GM18517 (cell line): ENCODE measurements around the gene TTC1.
"Not testable (repeated sequence)": the region's sequence is repeated elsewhere in the genome, so short reads cannot be mapped to it uniquely, and the experiment has no call there.

Experiments used
- ATAC-seq: cut with Tn5 transposase; IDR thresholded peaks from one replicate; pipeline ENCODE4 v1.9.1; 2021; ENCODE audit warnings: mild to moderate bottlenecking, moderate library complexity; ENCODE audit not compliant: unreplicated experiment

TTC1 gene

GRCh38 chr5:160036884-160037283 is 27.9 kb downstream of the TTC1 start:
- ATAC-seq, result no peak

DNA sequence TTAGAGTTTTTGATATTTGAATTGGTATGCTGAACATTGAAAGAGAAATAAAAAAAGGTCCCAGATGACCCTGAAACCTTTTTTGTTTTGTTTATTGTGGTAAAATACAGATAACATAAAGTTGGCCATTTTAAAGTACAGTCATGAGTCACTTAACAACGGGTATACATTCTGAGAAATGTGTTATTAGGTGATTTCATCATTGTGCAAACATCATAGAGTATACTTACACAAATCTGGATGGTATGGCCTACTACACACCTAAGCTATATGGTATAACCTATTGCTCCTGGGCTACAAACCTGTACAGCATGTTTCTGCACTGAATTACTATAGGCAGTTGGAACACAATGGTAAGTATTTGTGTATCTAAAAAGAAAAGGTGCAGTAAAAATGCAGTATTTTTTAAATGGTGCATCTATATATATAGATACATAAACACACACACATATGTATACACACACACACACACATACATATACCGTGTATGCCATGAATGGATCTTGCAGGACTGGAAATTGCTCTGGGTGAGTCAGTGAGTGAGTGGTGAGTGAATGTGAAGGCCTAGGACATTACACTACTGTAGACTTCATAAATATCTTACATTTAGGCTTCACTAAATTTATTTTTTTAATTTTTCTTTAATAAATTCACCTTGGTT is 31.0 kb downstream of the TTC1 start:
- no peak for ATAC-seq

DNA sequence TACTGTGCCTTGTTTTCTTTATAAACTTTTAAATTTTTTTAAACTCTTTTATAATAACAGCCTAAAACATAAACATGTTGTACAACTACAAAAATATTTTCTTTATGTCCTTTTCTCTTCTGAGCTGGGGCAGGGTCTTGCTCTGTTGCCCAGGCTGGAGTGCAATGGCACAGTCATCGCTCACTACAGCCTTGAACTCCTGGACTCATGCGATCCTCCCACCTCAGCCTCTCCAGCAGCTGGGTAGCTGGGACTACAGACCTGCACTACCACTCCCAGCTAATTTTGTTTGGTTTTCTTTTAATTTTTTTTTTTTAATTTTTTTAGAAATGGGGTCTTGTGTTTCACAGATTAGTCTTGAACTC is 31.5 kb downstream of the TTC1 start:
- no peak for ATAC-seq

DNA sequence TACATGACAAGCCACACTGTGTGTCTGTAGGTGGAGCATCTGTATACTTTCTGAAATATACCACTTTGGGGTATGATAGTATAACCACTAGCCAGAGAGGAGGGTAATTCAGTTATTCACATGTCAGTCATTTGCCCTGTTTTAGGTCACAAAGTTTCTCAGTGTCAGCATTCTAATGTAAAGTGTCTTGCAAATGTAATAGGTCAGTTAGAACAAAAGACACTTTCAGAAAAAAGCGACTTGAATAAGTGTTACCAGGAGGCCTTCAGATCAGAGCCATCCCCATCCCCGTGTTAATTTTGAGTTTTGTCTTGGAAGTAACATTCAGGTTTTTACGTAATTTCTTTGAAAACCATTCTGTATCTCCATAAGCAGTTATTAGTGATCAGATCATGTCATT is 33.7 kb downstream of the TTC1 start:
- ATAC-seq, result no peak

DNA sequence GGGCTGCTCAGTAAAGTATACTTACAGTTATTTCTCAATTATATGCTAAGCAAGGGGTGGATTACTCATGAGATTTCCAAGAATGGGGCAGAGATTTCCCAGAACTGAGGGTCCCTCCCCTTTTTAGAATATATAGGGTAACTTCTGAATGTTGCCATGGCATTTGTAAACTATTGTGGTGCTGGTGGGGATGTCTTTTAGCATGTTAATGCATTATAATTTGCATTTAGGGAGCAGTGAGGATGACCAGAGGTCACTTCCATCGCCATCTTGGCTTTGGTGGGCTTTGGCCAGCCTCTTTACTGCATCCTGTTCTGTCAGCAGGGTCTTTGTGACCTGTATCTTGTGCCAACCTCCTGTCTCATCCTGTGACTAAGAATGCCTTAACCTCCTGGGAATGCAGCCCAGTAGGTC is 35.5 kb downstream of the TTC1 start:
- ATAC-seq, result no peak

GRCh38 chr5:160044967-160045366 is 36.0 kb downstream of the TTC1 start:
- ATAC-seq, result no peak

DNA sequence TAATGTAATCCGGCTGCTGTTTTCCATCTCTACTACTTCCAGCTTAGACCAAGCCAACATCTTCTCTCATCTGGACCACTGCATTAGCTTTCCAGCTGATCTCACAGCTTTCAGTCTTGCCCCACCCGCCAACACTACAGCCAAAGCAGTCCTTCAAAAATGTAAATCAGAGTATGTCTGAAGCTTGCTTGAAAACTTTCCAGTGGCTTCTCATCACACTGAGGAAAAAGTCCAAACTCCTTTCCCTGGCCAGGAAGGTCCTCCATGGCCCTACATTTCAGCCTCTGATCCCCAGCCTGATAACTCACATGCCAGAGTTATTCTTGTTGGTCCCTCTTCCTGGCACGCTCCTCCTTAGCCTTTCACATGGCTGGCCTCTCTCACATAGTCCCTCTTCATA is 38.5 kb downstream of the TTC1 start:
- ATAC-seq, result no peak

GRCh38 chr5:160048131-160048530 is 39.2 kb downstream of the TTC1 start:
- ATAC-seq, result no peak

GRCh38 chr5:160049099-160049498 is 40.2 kb downstream of the TTC1 start:
- no peak for ATAC-seq

GRCh38 chr5:160054047-160054446 is 45.1 kb downstream of the TTC1 start:
- ATAC-seq, result no peak

DNA sequence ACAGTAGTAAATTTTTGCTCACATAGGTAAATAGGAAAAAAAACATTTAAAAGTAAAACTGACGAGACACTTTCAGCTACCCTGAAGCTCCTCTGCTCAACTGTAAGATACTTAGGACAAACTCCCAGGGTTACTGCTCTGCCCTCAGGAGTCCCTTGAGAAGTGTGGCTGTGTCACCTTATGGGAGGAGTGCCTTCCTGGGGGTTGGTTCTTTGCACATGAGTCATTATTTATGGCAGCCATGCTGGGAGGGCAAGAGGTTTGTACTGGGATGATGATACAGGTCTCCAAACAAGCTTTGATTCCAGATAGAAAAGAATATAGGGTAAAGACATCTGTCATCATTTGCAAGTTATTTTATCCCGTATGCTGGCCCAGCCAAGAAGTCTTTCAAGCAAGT is 45.9 kb downstream of the TTC1 start:
- ATAC-seq, result no peak

DNA sequence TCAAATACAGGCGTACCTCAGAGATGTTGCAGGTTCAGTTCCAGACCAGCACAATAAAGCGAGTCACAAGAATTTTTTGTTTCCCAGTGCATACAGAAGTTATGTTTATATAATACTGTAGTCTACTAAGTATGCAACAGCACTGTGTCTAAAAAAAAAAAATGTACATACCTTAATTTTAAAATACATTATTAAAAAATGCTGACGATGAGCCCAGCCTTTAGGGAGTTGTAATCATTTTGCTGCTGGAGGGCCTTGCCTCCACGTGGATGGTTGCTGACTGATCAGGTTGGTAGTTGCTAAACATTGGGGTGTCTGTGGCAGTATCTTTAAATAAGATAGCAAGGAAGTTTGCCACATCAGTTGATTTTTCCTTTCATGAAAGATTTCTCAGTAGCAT is 48.3 kb downstream of the TTC1 start:
- no peak for ATAC-seq

DNA sequence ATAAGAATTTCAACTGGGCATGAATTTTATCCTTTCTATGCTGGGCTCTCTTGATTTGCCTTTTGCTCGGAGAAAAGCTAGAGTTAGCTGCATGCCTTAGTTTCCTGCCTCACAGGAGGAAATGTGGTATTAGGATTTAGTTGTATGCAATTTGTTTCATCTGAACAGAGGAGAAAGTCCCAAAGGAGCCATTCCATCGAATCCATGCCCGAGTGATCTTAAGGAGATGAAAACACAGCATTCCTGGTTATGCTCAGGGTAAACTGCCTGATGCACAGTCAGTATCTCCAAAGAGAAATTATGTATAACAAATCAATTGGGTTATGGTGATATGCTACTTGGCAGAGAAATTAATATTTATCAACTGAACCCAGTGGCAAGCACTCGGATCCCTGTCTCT is 51.1 kb downstream of the TTC1 start:
- ATAC-seq, result no peak

DNA sequence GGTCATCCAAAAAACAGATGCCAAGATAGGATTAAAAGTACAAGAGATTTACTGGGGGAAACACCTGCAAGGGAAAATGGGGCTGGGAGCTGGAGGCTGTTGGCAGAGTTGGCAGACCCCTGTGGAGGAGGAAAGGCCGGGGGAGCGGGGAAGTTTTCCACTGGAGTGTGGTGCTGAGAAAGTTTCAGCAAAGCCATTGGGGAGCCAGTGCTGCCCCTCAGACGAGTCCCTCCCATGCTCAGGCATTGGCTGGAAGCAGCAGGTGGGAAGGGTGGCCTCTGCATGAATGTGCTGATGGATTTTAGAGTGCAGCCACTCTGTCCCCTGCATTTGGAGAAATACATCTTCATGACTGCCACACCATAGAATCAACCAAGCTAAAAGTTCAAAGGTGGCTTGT is 52.8 kb downstream of the TTC1 start:
- no peak for ATAC-seq

- ATAC-seq, result no peak
Measured at GRCh38 chr5:160064417-160064810, 55.5 kb downstream of the TTC1 start.

- ATAC-seq, result no peak
Measured at GRCh38 chr5:160064995-160065614, 56.2 kb downstream of the TTC1 start.

DNA sequence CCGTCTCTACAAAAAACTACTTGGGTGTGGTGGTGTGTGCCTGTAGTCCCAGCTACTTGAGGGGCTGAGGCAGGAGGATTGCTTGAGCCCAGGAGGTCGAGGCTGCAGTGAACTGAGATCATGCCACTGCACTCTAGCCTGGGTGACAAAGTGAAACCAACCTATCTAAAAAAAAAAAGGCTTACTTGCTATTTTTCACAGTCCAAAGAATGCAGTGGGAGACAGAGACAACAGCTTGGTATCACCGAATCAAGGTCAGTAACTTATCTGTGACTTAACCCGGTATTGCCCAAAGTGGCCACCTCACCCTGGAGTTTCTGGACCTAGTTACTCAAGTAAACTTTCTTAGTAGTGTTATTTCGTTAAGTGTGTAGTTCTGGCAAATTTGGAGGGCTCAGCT is 60.2 kb downstream of the TTC1 start:
- ATAC-seq, result not testable (repeated sequence)

DNA sequence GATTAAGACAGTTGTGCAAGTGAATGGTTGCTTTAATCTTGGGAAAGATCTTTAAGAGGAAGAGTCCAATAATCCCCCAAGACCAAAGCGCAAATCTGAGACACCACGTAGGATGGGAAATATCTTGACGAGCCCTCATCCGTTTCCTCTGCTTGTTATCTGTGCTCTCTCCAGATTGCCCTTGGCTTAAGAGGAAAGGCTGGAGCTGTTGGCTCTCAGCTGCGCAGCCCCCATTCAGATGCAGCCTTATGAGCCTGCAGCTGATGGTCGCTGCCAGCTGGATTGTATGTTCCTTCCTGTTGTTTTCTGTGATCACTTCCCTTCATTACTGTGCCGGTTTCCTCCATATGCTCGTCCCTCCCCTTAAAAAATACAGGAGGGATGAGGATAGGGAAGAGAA is 62.6 kb downstream of the TTC1 start:
- no peak for ATAC-seq

GRCh38 chr5:160071916-160072315 is 63.0 kb downstream of the TTC1 start:
- no peak for ATAC-seq

DNA sequence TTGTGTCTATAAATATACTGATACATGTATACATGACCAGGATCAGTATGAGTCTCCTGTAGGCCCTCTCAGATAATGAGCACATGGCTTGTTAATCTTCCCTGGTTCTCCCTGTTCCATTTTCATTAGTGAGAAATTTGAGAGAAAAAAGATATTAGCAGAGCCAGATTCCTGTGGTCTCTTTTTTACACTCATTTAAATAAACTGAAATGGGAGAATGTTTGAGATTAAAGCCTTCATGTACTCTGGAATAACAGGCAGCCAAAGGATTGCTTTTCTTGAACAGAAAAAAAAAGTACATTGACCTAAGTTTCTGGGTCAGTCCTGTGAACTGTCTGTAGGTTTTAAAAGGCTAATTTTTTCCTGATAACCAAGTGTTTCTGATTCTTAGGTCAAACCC is 66.1 kb downstream of the TTC1 start:
- ATAC-seq, result no peak

DNA sequence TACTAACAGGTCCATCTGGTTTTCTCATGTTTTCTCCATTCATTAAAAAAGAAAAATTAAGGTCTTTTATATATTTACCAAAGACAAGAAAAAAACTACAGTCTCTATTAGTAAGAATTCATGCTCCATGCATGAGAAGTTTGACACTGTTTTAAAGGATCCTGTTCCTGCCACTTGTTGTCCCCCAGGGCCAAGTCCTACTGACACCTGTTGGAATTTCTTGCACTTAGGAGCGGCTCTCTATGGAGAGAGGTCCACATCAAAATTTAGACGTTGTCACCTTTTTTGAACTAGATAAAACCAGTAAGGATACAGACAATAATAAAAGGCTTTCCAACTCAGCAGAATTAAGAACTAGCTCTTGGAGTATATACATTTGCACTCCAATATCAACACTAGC is 68.1 kb downstream of the TTC1 start:
- ATAC-seq, result no peak

GRCh38 chr5:160079753-160080152 is 70.8 kb downstream of the TTC1 start:
- ATAC-seq, result no peak

DNA sequence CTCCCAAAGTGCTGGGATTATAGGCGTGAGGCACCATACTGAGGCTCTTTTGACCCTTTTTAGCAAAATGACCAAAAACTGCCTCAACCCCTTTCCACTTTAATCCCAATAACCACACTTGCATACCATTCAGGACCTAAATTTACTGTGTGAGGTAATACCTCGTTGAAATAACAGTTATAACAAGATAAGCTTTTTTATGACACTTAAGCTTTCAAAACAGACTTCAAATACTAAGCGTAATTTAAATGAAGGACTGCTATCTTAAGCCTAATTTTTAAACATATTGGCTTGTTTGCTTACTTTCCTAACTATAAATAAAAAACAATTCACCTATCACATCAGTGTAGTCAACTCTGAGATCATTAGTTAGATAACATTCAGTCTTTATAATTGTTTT is 72.6 kb downstream of the TTC1 start:
- ATAC-seq, result no peak
